ENCODE measurements around the gene LRG1.

LRG1 gene, protein sequence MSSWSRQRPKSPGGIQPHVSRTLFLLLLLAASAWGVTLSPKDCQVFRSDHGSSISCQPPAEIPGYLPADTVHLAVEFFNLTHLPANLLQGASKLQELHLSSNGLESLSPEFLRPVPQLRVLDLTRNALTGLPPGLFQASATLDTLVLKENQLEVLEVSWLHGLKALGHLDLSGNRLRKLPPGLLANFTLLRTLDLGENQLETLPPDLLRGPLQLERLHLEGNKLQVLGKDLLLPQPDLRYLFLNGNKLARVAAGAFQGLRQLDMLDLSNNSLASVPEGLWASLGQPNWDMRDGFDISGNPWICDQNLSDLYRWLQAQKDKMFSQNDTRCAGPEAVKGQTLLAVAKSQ

DNA sequence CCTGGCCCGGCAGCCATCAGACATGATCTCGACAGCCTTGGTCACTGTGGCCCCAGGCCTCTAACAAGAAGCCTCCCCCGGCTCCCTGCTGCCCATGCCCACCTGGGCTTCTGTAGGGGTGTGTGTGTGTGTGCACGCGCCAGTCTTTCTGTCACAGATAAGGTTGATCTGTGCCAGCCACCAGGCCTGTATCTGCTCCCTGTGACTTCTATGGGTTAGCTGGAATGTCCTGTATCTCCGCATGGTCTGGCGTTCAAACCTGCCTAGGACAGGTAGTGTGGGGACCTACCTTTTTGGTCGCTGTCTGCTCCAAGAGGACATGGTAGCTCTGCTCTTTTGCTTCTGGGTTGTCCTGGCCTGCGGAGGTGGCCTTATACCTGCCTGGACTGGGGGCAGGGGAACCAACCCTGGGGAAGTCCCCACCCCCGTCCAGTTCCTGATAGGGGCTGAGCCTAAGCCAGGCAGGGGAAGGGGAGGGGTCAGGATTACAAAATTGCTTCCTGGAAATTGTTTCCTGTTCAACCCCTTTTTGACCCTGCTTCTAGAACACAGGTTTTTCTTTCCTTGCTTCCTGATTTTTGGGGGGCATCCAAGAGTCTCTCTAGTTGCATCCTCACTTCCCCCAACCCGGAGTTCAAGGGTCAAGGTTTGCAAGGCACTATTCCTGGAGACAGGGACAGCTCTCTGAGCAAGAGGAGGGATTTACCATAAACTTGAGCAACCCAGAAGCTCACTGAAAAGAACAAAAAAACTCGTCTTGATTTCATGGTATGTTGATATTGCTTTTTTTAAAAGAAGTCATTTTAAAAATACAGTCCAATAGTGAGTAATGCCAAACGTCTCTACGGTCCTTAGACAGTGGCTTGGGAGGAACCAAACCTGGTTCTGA lies at the start of gene LRG1:
TSS of gene LRG1 (minus strand) at position 344 of the 889 bp plus-strand sequence. CDS start at position 321, 23 bp downstream.
- no peak for TF ChIP-seq ZFX (IDR thresholded peaks at IDR 0.05; ENCODE audit: borderline replicate concordance)
- TF ChIP-seq, protein P1, sequence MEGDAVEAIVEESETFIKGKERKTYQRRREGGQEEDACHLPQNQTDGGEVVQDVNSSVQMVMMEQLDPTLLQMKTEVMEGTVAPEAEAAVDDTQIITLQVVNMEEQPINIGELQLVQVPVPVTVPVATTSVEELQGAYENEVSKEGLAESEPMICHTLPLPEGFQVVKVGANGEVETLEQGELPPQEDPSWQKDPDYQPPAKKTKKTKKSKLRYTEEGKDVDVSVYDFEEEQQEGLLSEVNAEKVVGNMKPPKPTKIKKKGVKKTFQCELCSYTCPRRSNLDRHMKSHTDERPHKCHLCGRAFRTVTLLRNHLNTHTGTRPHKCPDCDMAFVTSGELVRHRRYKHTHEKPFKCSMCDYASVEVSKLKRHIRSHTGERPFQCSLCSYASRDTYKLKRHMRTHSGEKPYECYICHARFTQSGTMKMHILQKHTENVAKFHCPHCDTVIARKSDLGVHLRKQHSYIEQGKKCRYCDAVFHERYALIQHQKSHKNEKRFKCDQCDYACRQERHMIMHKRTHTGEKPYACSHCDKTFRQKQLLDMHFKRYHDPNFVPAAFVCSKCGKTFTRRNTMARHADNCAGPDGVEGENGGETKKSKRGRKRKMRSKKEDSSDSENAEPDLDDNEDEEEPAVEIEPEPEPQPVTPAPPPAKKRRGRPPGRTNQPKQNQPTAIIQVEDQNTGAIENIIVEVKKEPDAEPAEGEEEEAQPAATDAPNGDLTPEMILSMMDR (IDR thresholded peaks at IDR 0.05), result no peak
- no peak within 1 kb of the TSS for H3K27ac ChIP-seq

DNA sequence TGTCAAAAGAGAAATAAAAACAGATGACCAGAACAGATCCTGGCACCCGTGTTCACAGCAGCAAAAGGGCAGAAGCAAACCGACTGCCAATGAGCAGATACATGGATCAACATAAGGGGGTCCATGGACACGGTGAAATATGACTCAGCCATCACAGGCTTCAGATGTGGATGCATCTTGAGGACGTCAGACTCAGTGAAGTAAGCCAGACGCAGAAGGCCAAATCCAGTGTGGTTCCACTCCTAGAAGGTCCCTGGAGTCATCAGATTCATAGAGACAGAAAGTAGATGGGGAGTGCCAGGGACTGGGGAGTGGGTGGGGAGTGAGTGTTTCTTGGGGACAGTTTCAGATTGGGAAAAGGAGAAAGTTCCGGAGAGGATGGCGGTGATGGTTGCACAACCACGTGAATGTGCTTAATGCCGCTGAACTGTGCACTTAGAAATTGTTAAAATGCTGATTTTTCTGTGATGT lies 48.5 kb upstream of the LRG1 start:
- H3K27ac ChIP-seq, result no peak overlapping the region
- TF ChIP-seq, protein P1 (IDR thresholded peaks at IDR 0.05), result no peak
- no peak for TF ChIP-seq ZFX (IDR thresholded peaks at IDR 0.05; ENCODE audit: borderline replicate concordance)

DNA sequence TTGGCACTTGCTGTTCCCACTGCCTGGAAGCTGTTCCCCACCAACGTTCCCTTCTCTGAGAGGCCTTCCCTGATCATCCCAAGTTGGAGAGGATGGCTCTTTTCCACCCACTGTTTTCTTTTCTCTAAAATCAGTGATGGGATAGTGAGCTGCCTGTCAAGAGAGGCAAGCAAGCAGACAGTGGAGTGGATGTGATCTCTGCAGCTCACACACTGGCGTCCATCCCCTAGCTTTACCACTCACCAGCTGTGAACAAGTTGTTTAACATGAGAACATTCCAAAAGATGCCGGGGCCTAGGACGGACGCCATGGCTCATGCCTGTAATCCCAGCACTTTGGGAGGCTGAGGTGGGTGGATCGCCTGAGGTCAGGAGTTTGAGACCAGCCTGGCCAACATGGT lies 47.7 kb upstream of the LRG1 start:
- TF ChIP-seq, protein P1 (IDR thresholded peaks at IDR 0.05), result no peak
- TF ChIP-seq ZFX (IDR thresholded peaks at IDR 0.05; ENCODE audit: borderline replicate concordance), result no peak
- no peak overlapping the region for H3K27ac ChIP-seq

DNA sequence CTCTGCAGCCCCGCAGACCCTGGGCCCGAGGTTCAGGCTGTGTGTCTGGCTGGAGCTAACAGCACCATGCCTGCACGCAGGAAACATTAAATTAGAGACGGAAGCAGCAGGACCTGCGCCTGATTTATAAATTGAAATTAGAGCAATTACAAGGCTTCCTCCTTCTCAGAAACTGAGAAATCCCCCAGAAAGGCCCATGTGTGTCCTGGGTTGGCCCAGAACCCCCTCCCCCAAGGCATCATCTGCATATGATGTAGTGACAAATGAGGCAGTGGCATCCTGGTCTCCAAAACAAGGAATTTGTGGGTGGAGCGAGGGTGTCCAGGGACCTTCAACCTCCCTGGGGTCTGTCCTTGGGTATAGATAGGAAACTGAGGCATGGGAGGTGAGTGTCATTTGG lies 46.9 kb upstream of the LRG1 start:
- TF ChIP-seq ZFX (IDR thresholded peaks at IDR 0.05; ENCODE audit: borderline replicate concordance), result no peak
- TF ChIP-seq, protein P1 (IDR thresholded peaks at IDR 0.05), result no peak
- no peak overlapping the region for H3K27ac ChIP-seq

DNA sequence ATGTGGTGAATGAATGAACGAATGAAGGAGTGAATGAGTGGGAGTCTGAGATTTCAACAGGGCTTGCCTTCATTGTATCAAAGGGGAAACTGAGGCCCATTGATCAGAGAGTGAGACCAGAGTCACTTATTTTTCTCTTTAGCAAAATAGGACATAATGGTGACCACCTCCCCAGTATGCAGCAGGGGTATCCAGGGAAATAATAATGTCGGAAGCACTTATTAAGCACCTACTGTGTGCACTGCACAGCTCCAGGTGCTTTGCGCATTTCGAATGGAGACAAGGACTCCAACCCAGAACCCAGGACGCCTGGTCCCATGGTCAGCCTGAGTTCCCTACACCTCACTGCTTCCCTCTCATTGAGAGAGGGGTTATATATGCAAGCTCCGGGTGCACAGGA lies 46.4 kb upstream of the LRG1 start:
- H3K27ac ChIP-seq, result no peak overlapping the region
- TF ChIP-seq ZFX (IDR thresholded peaks at IDR 0.05; ENCODE audit: borderline replicate concordance), result no peak
- TF ChIP-seq, protein P1 (IDR thresholded peaks at IDR 0.05), result no peak

DNA sequence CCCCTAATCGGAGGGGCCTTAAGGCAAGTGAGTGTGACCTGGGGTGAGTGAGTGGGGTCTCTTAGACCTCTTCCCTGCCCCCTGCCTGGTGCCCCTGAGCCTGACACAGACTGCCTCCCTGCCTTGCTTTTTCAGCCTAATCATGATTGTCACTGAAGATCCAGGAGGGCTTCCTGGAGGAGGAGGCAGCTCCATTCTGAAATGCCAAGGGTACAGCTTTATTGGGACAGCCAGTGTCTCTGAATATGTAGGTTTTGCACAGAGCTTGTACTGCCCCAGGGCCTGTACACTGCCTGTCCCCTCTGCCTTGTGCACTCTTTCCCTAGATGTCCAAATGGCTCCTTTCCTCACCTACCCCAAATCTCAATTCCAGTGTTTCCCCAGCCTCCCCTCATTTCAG lies 45.7 kb upstream of the LRG1 start:
- TF ChIP-seq, protein P1 (IDR thresholded peaks at IDR 0.05), result no peak
- no peak for TF ChIP-seq ZFX (IDR thresholded peaks at IDR 0.05; ENCODE audit: borderline replicate concordance)
- no peak overlapping the region for H3K27ac ChIP-seq
